ENCODE results near the gene PCDH10. TPM values are rescaled to one million over a fixed set of nuclear protein-coding genes. Genes with fewer than 3 reads are reported as not detected.
"Not testable (repeated sequence)": the region's sequence is repeated elsewhere in the genome, so short reads cannot be mapped to it uniquely, and the experiment has no call there.

Gene PCDH10
- polyA plus RNA-seq, 1 experiment: 31.1 TPM

- no peak for DNase-seq (ENCODE audit: low read depth)
- ChIA-PET POLR2A (no interaction called here), CTCF (no interaction called here)
- Histone ChIP-seq H3K36me3 (ENCODE audit: control insufficient read depth, insufficient read depth, low read length) (no peaks in the 10 kb centered on the region), H3K4me3 (ENCODE audit: low read depth, low read length) (no peak overlapping the region), H3K27me3 (ENCODE audit: control insufficient read depth, insufficient read depth, low read length) (no peaks in the 10 kb centered on the region)
- TF ChIP-seq, protein P1, sequence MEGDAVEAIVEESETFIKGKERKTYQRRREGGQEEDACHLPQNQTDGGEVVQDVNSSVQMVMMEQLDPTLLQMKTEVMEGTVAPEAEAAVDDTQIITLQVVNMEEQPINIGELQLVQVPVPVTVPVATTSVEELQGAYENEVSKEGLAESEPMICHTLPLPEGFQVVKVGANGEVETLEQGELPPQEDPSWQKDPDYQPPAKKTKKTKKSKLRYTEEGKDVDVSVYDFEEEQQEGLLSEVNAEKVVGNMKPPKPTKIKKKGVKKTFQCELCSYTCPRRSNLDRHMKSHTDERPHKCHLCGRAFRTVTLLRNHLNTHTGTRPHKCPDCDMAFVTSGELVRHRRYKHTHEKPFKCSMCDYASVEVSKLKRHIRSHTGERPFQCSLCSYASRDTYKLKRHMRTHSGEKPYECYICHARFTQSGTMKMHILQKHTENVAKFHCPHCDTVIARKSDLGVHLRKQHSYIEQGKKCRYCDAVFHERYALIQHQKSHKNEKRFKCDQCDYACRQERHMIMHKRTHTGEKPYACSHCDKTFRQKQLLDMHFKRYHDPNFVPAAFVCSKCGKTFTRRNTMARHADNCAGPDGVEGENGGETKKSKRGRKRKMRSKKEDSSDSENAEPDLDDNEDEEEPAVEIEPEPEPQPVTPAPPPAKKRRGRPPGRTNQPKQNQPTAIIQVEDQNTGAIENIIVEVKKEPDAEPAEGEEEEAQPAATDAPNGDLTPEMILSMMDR (IDR thresholded peaks at IDR 0.05; ENCODE audit: insufficient read depth, low read depth, low read length): no peak
Observed at GRCh38 chr4:133208694-133209285, 59.7 kb downstream of the PCDH10 start.

DNA sequence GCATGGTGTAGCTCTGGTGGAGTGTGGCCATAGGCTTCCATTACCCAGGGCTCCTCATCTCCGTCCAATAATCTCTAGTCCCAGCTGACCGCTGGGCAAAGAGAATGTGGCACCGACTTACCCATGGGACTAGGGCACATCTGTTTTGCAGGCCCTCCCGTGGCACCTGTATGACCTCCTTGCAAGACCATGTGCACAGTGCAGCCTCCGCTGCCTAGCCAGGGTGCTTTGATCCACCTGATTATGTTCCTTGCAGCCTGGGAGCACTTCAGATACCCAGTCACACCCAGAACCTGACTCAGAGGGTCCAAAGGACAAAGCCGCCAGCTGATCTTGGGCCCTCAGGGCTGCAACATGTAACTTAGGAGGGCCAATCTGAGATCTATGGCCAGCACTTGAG is 84.8 kb downstream of the PCDH10 start:
- Histone ChIP-seq H3K36me3 (ENCODE audit: control insufficient read depth, insufficient read depth, low read length) (no peaks in the 10 kb centered on the region), H3K4me3 (ENCODE audit: low read depth, low read length) (no peak overlapping the region), H3K27me3 (ENCODE audit: control insufficient read depth, insufficient read depth, low read length) (no peaks in the 10 kb centered on the region)
- ChIA-PET CTCF (no interaction called here), POLR2A (no interaction called here)
- DNase-seq (ENCODE audit: low read depth): no peak
- TF ChIP-seq, protein P1 (IDR thresholded peaks at IDR 0.05; ENCODE audit: insufficient read depth, low read depth, low read length): no peak

GRCh38 chr4:133240451-133240850 is 91.4 kb downstream of the PCDH10 start:
- H3K4me3 ChIP-seq (ENCODE audit: low read depth, low read length); POLR2A ChIA-PET; CTCF ChIA-PET; H3K36me3 ChIP-seq (ENCODE audit: control insufficient read depth, insufficient read depth, low read length); DNase-seq (ENCODE audit: low read depth); H3K27me3 ChIP-seq (ENCODE audit: control insufficient read depth, insufficient read depth, low read length): not testable (repeated sequence)
